ENCODE data around the gene TLR6.

The TLR6 gene

DNA sequence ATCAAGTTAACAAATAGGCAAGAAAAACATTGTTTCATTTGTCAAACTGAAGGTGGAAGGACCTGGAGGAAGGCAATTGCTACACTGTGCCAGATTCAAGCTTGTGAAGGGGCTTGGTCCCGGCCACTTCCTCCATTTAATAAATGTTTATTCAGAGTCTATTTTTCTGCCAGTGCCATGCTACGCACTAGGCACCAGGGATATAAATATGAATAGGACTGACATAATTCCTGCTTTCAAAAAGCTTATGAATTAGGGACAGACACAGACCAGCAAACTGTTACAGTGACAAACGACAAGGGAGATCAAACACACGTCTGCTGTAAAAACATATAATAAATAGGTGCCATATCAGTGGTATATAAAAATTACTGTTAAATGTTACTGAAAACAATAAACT is 571 bp downstream of the TLR6 start:
- peak in 1 of 2 experiments; percentile 49 for DNase-seq (ENCODE audit: low read depth in 1 of 2, low spot score in 1 of 2)
- Histone ChIP-seq H3K27ac (replicated peaks) (peak overlapping the region; percentile 74), H3K4me3 (replicated peaks; ENCODE audit: insufficient read depth, low read length) (peak overlapping the region; percentile 49)

DNA sequence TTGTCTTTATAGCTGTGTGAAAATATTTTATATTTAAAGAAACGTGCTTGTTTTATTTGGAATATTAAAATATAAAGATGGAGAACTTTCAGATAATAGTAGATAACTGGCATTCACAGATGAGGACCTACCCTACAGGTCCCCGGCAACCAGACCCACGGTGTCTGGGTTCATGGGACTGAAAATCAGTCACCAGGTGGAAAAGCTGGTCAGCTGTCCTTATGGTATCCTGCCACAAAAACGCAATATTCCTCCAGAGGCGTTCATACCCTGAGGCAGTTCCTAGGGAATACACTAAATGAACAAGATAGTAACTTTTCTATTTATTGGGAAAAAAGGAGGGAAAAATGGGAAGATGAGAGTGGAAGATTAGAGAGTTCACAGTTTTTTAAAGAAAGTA is 1.2 kb downstream of the TLR6 start:
- no peak for DNase-seq (ENCODE audit: low read depth in 1 of 2, low spot score in 1 of 2)

More for the DNA sequence above, 571 bp downstream of the TLR6 start:
- no peaks in the 10 kb centered on the region for H3K27me3 ChIP-seq (ENCODE audit: insufficient read depth, poor library complexity, severe bottlenecking)
- peak; percentile 64; the same call in 1 of the 2 replicates for TF ChIP-seq SPI1 (IDR thresholded peaks at IDR 0.05; ENCODE audit: borderline replicate concordance, low read depth)
- no peak for TF ChIP-seq GABPA (IDR thresholded peaks at IDR 0.05; ENCODE audit: low read depth)
- TF ChIP-seq POLR2AphosphoS5 (IDR thresholded peaks at IDR 0.05; ENCODE audit: low read depth), result no peak
- TF ChIP-seq, protein P1, sequence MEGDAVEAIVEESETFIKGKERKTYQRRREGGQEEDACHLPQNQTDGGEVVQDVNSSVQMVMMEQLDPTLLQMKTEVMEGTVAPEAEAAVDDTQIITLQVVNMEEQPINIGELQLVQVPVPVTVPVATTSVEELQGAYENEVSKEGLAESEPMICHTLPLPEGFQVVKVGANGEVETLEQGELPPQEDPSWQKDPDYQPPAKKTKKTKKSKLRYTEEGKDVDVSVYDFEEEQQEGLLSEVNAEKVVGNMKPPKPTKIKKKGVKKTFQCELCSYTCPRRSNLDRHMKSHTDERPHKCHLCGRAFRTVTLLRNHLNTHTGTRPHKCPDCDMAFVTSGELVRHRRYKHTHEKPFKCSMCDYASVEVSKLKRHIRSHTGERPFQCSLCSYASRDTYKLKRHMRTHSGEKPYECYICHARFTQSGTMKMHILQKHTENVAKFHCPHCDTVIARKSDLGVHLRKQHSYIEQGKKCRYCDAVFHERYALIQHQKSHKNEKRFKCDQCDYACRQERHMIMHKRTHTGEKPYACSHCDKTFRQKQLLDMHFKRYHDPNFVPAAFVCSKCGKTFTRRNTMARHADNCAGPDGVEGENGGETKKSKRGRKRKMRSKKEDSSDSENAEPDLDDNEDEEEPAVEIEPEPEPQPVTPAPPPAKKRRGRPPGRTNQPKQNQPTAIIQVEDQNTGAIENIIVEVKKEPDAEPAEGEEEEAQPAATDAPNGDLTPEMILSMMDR (IDR thresholded peaks at IDR 0.05; ENCODE audit: insufficient read depth, low read length), result no peak
- no peak for TF ChIP-seq REST (IDR thresholded peaks at IDR 0.05; ENCODE audit: insufficient replicate concordance, low read depth)

GRCh38 chr4:38846015-38846414 is 10.6 kb downstream of the TLR6 start:
- Histone ChIP-seq H3K4me3 (replicated peaks; ENCODE audit: insufficient read depth, low read length) (no peak overlapping the region), H3K27ac (replicated peaks) (no peak overlapping the region), H3K27me3 (ENCODE audit: insufficient read depth, poor library complexity, severe bottlenecking) (no peaks in the 10 kb centered on the region)
- TF ChIP-seq REST (IDR thresholded peaks at IDR 0.05; ENCODE audit: insufficient replicate concordance, low read depth), result no peak
- no peak for TF ChIP-seq SPI1 (IDR thresholded peaks at IDR 0.05; ENCODE audit: borderline replicate concordance, low read depth)
- no peak for TF ChIP-seq GABPA (IDR thresholded peaks at IDR 0.05; ENCODE audit: low read depth)
- TF ChIP-seq, protein P1 (IDR thresholded peaks at IDR 0.05; ENCODE audit: insufficient read depth, low read length), result no peak
- no peak for TF ChIP-seq POLR2AphosphoS5 (IDR thresholded peaks at IDR 0.05; ENCODE audit: low read depth)
- no peak for DNase-seq (ENCODE audit: low read depth in 1 of 2, low spot score in 1 of 2)

More for the DNA sequence above, 1.2 kb downstream of the TLR6 start:
- Histone ChIP-seq H3K4me3 (replicated peaks; ENCODE audit: insufficient read depth, low read length) (peak overlapping the region; percentile 49), H3K27ac (replicated peaks) (peak overlapping the region; percentile 74), H3K27me3 (ENCODE audit: insufficient read depth, poor library complexity, severe bottlenecking) (no peaks in the 10 kb centered on the region)
- TF ChIP-seq POLR2AphosphoS5 (IDR thresholded peaks at IDR 0.05; ENCODE audit: low read depth) (no peak), SPI1 (IDR thresholded peaks at IDR 0.05; ENCODE audit: borderline replicate concordance, low read depth) (no peak), REST (IDR thresholded peaks at IDR 0.05; ENCODE audit: insufficient replicate concordance, low read depth) (no peak), GABPA (IDR thresholded peaks at IDR 0.05; ENCODE audit: low read depth) (no peak)
- TF ChIP-seq, protein P1 (IDR thresholded peaks at IDR 0.05; ENCODE audit: insufficient read depth, low read length), result no peak

Measured in HL-60 (cell line).